DOHH2 (cell line): ENCODE results near the gene PADI4.

Experiments
- H3F3A ChIP-seq: fragments of 200-600 bp; sonication (generic), shearing (Covaris generic); 2 replicates; pipeline ENCODE4 v1.6.0; 2016; ENCODE audit warnings: antibody characterized with exemption, mild to moderate bottlenecking; ENCODE audit not compliant: control insufficient read depth, insufficient read depth
- H3K27ac ChIP-seq: fragments of 200-600 bp; sonication (generic); 2 replicates; pipeline ENCODE4 v1.5.1; 2014; ENCODE audit warnings: low read depth, mild to moderate bottlenecking, low read length, moderate library complexity
- H3K27me3 ChIP-seq: fragments of 200-600 bp; sonication (generic); 2 replicates; pipeline ENCODE4 v1.6.1; 2014; ENCODE audit warnings: mild to moderate bottlenecking, low read length, mixed read lengths; ENCODE audit not compliant: control insufficient read depth
- H3K36me3 ChIP-seq: fragments of 200-600 bp; sonication (generic); 2 replicates; pipeline ENCODE4 v1.6.1; 2014; ENCODE audit warnings: mild to moderate bottlenecking, low read length, moderate library complexity, mixed read lengths; ENCODE audit not compliant: control insufficient read depth
- H3K4me1 ChIP-seq: fragments of 200-600 bp; sonication (generic); 2 replicates; pipeline ENCODE4 v1.6.1; 2014; ENCODE audit warnings: mild to moderate bottlenecking, low read length, mixed read lengths; ENCODE audit not compliant: control insufficient read depth
- H3K4me2 ChIP-seq: fragments of 200-600 bp; sonication (generic); 2 replicates; pipeline ENCODE4 v1.6.0; 2014; ENCODE audit warnings: mild to moderate bottlenecking, low read length, moderate library complexity
- H3K4me3 ChIP-seq: fragments of 200-600 bp; sonication (generic); 2 replicates; pipeline ENCODE4 v1.5.1; 2014; ENCODE audit warnings: mild to moderate bottlenecking, low read length, mixed read lengths
- H3K79me2 ChIP-seq: fragments of 200-600 bp; sonication (generic); 2 replicates; pipeline ENCODE4 v1.6.1; 2014; ENCODE audit warnings: mild to moderate bottlenecking, low read length, mixed read lengths; ENCODE audit not compliant: control insufficient read depth
- H3K9me2 ChIP-seq: fragments of 200-600 bp; sonication (generic); replicated peaks from 2 replicates; pipeline ENCODE4 v1.6.1; 2014; ENCODE audit warnings: mild to moderate bottlenecking, low read length, mixed read lengths; ENCODE audit not compliant: control insufficient read depth
- H3K9me3 ChIP-seq: fragments of 200-600 bp; sonication (generic); 2 replicates; pipeline ENCODE4 v1.6.1; 2014; ENCODE audit warnings: antibody characterized with exemption, low read length, mixed read lengths; ENCODE audit not compliant: control insufficient read depth, insufficient read depth
- H4K20me1 ChIP-seq: fragments of 200-600 bp; sonication (generic); 2 replicates; pipeline ENCODE4 v1.6.0; 2014; ENCODE audit warnings: low read depth, mild to moderate bottlenecking, antibody characterized with exemption, low read length, moderate library complexity; ENCODE audit not compliant: control insufficient read depth, insufficient read depth
- CTCF ChIP-seq: fragments of 200-600 bp; sonication (generic); IDR thresholded peaks from one replicate; pipeline ENCODE4 v1.5.1; 2014; ENCODE audit warnings: antibody characterized with exemption, mild to moderate bottlenecking, low read depth, low read length; ENCODE audit not compliant: poor library complexity, severe bottlenecking
- EZH2phosphoT487 ChIP-seq: fragments of 200-600 bp; sonication (generic); IDR thresholded peaks from 2 replicates; pipeline ENCODE4 v1.6.1; 2017; ENCODE audit warnings: borderline replicate concordance, mild to moderate bottlenecking, antibody characterized with exemption, low read length, moderate library complexity, mixed read lengths

The PADI4 gene

GRCh38 chr1:17314491-17314971 lies 6.5 kb downstream of the PADI4 start:
- no peak for TF ChIP-seq EZH2phosphoT487
- TF ChIP-seq CTCF: no peak
- Histone ChIP-seq H3K27ac (no peak overlapping the region), H3K4me3 (no peak overlapping the region), H3K4me2 (no peak overlapping the region), H3K9me2 (no peaks in the 10 kb centered on the region), H3F3A (no peaks in the 10 kb centered on the region), H3K27me3 (no peaks in the 10 kb centered on the region), H3K36me3 (no peaks in the 10 kb centered on the region), H3K9me3 (no peaks in the 10 kb centered on the region), H3K79me2 (no peaks in the 10 kb centered on the region), H4K20me1 (no peaks in the 10 kb centered on the region), H3K4me1 (no peaks in the 10 kb centered on the region)

- H3K27me3 ChIP-seq: no peaks in the 10 kb centered on the region
- H3K9me3 ChIP-seq: no peaks in the 10 kb centered on the region
- no peaks in the 10 kb centered on the region for H3F3A ChIP-seq
- TF ChIP-seq CTCF (no peak), EZH2phosphoT487 (no peak)
- H3K4me2 ChIP-seq: no peak overlapping the region
- H3K36me3 ChIP-seq: no peaks in the 10 kb centered on the region
- H3K79me2 ChIP-seq: no peaks in the 10 kb centered on the region
- no peak overlapping the region for H3K27ac ChIP-seq
- no peak overlapping the region for H3K4me3 ChIP-seq
- H4K20me1 ChIP-seq: no peaks in the 10 kb centered on the region
- H3K4me1 ChIP-seq: no peaks in the 10 kb centered on the region
- no peaks in the 10 kb centered on the region for H3K9me2 ChIP-seq
These were observed 7.6 kb downstream of the PADI4 start for GRCh38 chr1:17315542-17316130.

GRCh38 chr1:17316704-17317103 lies 8.7 kb downstream of the PADI4 start:
- Histone ChIP-seq H3K4me2 (no peak overlapping the region), H4K20me1 (no peaks in the 10 kb centered on the region), H3K27ac (no peak overlapping the region), H3K27me3 (no peaks in the 10 kb centered on the region), H3K9me2 (no peaks in the 10 kb centered on the region), H3K4me3 (no peak overlapping the region), H3F3A (no peaks in the 10 kb centered on the region), H3K9me3 (no peaks in the 10 kb centered on the region), H3K79me2 (no peaks in the 10 kb centered on the region), H3K4me1 (no peaks in the 10 kb centered on the region), H3K36me3 (no peaks in the 10 kb centered on the region)
- no peak for TF ChIP-seq EZH2phosphoT487

- Histone ChIP-seq H3K27ac (no peak overlapping the region), H3K4me3 (no peak overlapping the region), H3K27me3 (no peaks in the 10 kb centered on the region), H3K4me1 (no peaks in the 10 kb centered on the region), H4K20me1 (no peaks in the 10 kb centered on the region), H3K9me2 (no peaks in the 10 kb centered on the region), H3K9me3 (no peaks in the 10 kb centered on the region), H3K4me2 (no peak overlapping the region), H3K36me3 (no peaks in the 10 kb centered on the region), H3K79me2 (no peaks in the 10 kb centered on the region), H3F3A (no peaks in the 10 kb centered on the region)
- no peak for TF ChIP-seq CTCF
- TF ChIP-seq EZH2phosphoT487: no peak
These were observed 10.3 kb downstream of the PADI4 start for GRCh38 chr1:17318262-17318661.
